GM04504 (cell line): ENCODE measurements around the gene RAB3B.
A peak's percentile ranks its signal among the peaks of the same experiment; 100 is the strongest.
"Not testable (repeated sequence)": the region's sequence is repeated elsewhere in the genome, so short reads cannot be mapped to it uniquely, and the experiment has no call there.

Experiments used
- DNase-seq: peaks from one replicate; pipeline ENCODE4 v3.0.0-alpha.2; 2012; ENCODE audit warnings: low read depth

The RAB3B gene

GRCh38 chr1:51989582-51990477 lies 670 bp downstream of the RAB3B start:
- no peak for DNase-seq

- DNase-seq = no peak
Observed at GRCh38 chr1:51988254-51988653, 2.2 kb downstream of the RAB3B start.

- no peak for DNase-seq
Observed at GRCh38 chr1:51986718-51987117, 3.8 kb downstream of the RAB3B start.

- no peak for DNase-seq
Observed at GRCh38 chr1:51982161-51982560, 8.3 kb downstream of the RAB3B start.

- no peak for DNase-seq
Observed at GRCh38 chr1:51981555-51981954, 8.9 kb downstream of the RAB3B start.

- no peak for DNase-seq
Observed at GRCh38 chr1:51978099-51978498, 12.4 kb downstream of the RAB3B start.

- no peak for DNase-seq
Observed at GRCh38 chr1:51976846-51977602, 13.5 kb downstream of the RAB3B start.

- no peak for DNase-seq
Observed at GRCh38 chr1:51973587-51974474, 16.7 kb downstream of the RAB3B start.

GRCh38 chr1:51969038-51969705 lies 21.3 kb downstream of the RAB3B start:
- peak; percentile 84 for DNase-seq

- DNase-seq = no peak
Observed at GRCh38 chr1:51968632-51969031, 21.9 kb downstream of the RAB3B start.

GRCh38 chr1:51967213-51967791 lies 23.2 kb downstream of the RAB3B start:
- DNase-seq = not testable (repeated sequence)

- DNase-seq = no peak
Observed at GRCh38 chr1:51966559-51966958, 23.9 kb downstream of the RAB3B start.

GRCh38 chr1:51964309-51964696 lies 26.2 kb downstream of the RAB3B start:
- DNase-seq = no peak

- DNase-seq = no peak
Observed at GRCh38 chr1:51963592-51964308, 26.8 kb downstream of the RAB3B start.

GRCh38 chr1:51962486-51963356 lies 27.8 kb downstream of the RAB3B start:
- no peak for DNase-seq

GRCh38 chr1:51961954-51962353 lies 28.5 kb downstream of the RAB3B start:
- no peak for DNase-seq

GRCh38 chr1:51961231-51961630 lies 29.3 kb downstream of the RAB3B start:
- DNase-seq = no peak

GRCh38 chr1:51960262-51960661 lies 30.2 kb downstream of the RAB3B start:
- no peak for DNase-seq

GRCh38 chr1:51958824-51959223 lies 31.7 kb downstream of the RAB3B start:
- DNase-seq = no peak

- no peak for DNase-seq
Observed at GRCh38 chr1:51957618-51958017, 32.9 kb downstream of the RAB3B start.
